Gastrocnemius medialis (tissue), 4 donors: Measurements from ENCODE around the gene KATNB1. TPM values are rescaled to one million over a fixed set of nuclear protein-coding genes. Genes with fewer than 3 reads are reported as not detected.

ENCODE experiments used
- ATAC-seq, 2 donors: fragments of 150-250 bp; one replicate each; pipeline ENCODE4 v1.9.1; 2016
- DNase-seq, 2 donors: peaks; one replicate each; pipeline ENCODE4 v3.0.0-alpha.2; 2019
- H3K27ac ChIP-seq, 4 donors: fragments of 200-600 bp; sonication (generic); 1 replicate in 1 of 4; 2 replicates in 3 of 4; pipeline ENCODE4 v1.5.1; 2016 to 2018; ENCODE audit warnings: mild to moderate bottlenecking in 2 of 4, moderate library complexity in 1 of 4
- H3K27me3 ChIP-seq, 3 donors: fragments of 200-600 bp; sonication (generic) in 2 of 3; 1 replicate in 1 of 3; 2 replicates in 2 of 3; pipeline versions ENCODE4 v1.5.1 to v1.6.0; 2016 to 2019; ENCODE audit warnings: mild to moderate bottlenecking in 1 of 3, moderate library complexity in 1 of 3
- H3K36me3 ChIP-seq, 2 donors: fragments of 200-600 bp; sonication (generic) in 1 of 2; one replicate each; pipeline ENCODE4 v1.5.1; 2017 to 2018
- H3K4me1 ChIP-seq, 2 donors: fragments of 200-600 bp; sonication (generic) in 1 of 2; one replicate each; pipeline ENCODE4 v1.5.1; 2016 to 2017; ENCODE audit warnings: mild to moderate bottlenecking in 2 of 2
- H3K4me3 ChIP-seq, 4 donors: fragments of 200-600 bp; sonication (generic) in 3 of 4; 1 replicate in 1 of 4; 2 replicates in 3 of 4; pipeline ENCODE4 v1.5.1; 2016 to 2019; ENCODE audit warnings: mild to moderate bottlenecking in 2 of 4
- H3K9me3 ChIP-seq, 3 donors: fragments of 200-600 bp; sonication (generic) in 2 of 3; 1 replicate in 1 of 3; 2 replicates in 2 of 3; pipeline ENCODE4 v1.5.1; 2016 to 2019
- POLR2A ChIP-seq, 2 donors: fragments of 450-650 bp; IDR thresholded peaks; one replicate each; pipeline ENCODE4 v1.6.1; 2017; ENCODE audit warnings: antibody characterized with exemption in 2 of 2, mild to moderate bottlenecking in 2 of 2, moderate library complexity in 2 of 2
- in situ Hi-C, 4 donors: fragments of 200-750 bp; cut with MboI; loops; one replicate each; pipeline versions ENCODE4 v1.15.0 to v1.8.0; 2017; ENCODE audit warnings: low sequenced_read_pairs in 4 of 4
- intact Hi-C: fragments of 100-400 bp; cut with DNase I; formaldehyde crosslinking; loops from one replicate; pipeline ENCODE4 v1.15.1; 2023; ENCODE audit warnings: low total_unique reads
- total RNA-seq, 4 donors: library from RNA; depleted of rRNA; stranded (reverse); fragments of >200 nt; gene quantifications; one replicate each; pipeline versions ENCODE4 v1.1.0 to v1.2.3, GENCODE V29; 2016
- TF ChIP-seq, protein P1 (sequence below), 5 experiments: fragments of 450-650 bp in 3 of 5; fragments of 200-600 bp in 2 of 5; sonication (generic) in 2 of 5; IDR thresholded peaks in 4 of 5; conservative IDR thresholded peaks in 1 of 5; 1 replicate in 4 of 5; 2 replicates in 1 of 5; pipeline ENCODE4 v1.5.1; 2016 to 2019; ENCODE audit warnings: antibody characterized with exemption in 5 of 5, mild to moderate bottlenecking in 3 of 5, moderate library complexity in 3 of 5

Gene KATNB1
- total RNA-seq, 4 donors from 2014 or later: 10.7 to 18.0 (median 14.2) TPM

- H3K27ac ChIP-seq: no peak overlapping the region
- no peaks in the 10 kb centered on the region for H3K27me3 ChIP-seq
- in situ Hi-C loops: loop anchor here in 1 of 4 donors (25.0 kb wide), 1 partner anchor 250 kb away; the partner anchor contains the start of genes USB1 and ZNF319
- H3K9me3 ChIP-seq: no peaks in the 10 kb centered on the region
- H3K36me3 ChIP-seq: no peaks in the 10 kb centered on the region
- no peak overlapping the region for H3K4me3 ChIP-seq
- ATAC-seq (no peak), DNase-seq (no peak)
- TF ChIP-seq POLR2A (IDR thresholded peaks at IDR 0.05): no peak
- TF ChIP-seq, protein P1, sequence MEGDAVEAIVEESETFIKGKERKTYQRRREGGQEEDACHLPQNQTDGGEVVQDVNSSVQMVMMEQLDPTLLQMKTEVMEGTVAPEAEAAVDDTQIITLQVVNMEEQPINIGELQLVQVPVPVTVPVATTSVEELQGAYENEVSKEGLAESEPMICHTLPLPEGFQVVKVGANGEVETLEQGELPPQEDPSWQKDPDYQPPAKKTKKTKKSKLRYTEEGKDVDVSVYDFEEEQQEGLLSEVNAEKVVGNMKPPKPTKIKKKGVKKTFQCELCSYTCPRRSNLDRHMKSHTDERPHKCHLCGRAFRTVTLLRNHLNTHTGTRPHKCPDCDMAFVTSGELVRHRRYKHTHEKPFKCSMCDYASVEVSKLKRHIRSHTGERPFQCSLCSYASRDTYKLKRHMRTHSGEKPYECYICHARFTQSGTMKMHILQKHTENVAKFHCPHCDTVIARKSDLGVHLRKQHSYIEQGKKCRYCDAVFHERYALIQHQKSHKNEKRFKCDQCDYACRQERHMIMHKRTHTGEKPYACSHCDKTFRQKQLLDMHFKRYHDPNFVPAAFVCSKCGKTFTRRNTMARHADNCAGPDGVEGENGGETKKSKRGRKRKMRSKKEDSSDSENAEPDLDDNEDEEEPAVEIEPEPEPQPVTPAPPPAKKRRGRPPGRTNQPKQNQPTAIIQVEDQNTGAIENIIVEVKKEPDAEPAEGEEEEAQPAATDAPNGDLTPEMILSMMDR (IDR thresholded peaks at IDR 0.05 in 4 of 5, conservative IDR thresholded peaks at IDR 0.05 in 1 of 5): no peak
- intact Hi-C loops: no loop called here
- H3K4me1 ChIP-seq: no peaks in the 10 kb centered on the region
These were observed 26.4 kb downstream of the KATNB1 start for GRCh38 chr16:57761957-57762356.

- Histone ChIP-seq H3K4me3 (no peak overlapping the region), H3K4me1 (no peaks in the 10 kb centered on the region), H3K27ac (no peak overlapping the region), H3K36me3 (no peaks in the 10 kb centered on the region), H3K9me3 (no peaks in the 10 kb centered on the region), H3K27me3 (no peaks in the 10 kb centered on the region)
- intact Hi-C loops: no loop called here
- in situ Hi-C loops: loop anchor here in 1 of 4 donors (25.0 kb wide), 1 partner anchor 250 kb away; the partner anchor contains the start of genes USB1 and ZNF319
- no peak for DNase-seq
- ATAC-seq: no peak
- TF ChIP-seq, protein P1 (IDR thresholded peaks at IDR 0.05 in 4 of 5, conservative IDR thresholded peaks at IDR 0.05 in 1 of 5): no peak
- no peak for TF ChIP-seq POLR2A (IDR thresholded peaks at IDR 0.05)
These were observed 26.9 kb downstream of the KATNB1 start for GRCh38 chr16:57762365-57763040.

DNA sequence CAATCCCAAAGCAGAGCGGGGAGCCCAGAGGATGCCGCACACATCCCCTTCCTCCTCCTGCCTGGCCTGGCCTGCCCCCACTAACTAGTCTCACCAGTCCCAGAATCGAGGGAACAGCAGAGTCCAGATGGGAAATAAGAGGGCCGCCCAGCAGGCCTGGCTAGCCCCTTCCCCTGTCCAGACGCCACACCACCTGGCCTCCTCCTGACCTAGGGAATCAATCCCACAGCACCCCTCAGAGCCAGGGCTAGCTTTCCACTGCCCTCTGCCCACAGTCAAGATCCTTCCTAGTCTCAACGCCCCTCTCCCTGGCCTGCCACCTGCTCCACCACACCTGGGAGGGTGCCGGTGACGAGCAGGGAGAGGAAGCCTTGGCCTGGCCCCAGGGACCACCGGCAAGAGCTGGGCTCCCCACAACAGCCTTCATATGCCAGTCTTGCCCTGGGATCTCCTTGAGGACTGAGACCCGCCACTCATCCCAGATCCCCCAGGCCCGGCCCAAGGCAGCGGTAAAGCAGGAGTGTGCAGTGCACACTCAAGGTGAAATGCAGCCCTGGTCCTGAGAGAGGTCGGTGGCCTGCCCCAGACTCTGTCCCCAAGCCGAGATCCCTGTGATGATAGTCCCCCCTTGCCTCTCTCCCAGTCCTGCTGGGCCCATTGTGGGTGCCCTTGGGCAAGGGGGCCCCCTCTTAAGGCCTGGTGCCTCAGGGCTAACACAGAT lies 27.9 kb downstream of the KATNB1 start:
- Histone ChIP-seq H3K27me3 (no peaks in the 10 kb centered on the region), H3K36me3 (no peaks in the 10 kb centered on the region), H3K27ac (no peak overlapping the region), H3K4me1 (no peaks in the 10 kb centered on the region), H3K4me3 (no peak overlapping the region), H3K9me3 (no peaks in the 10 kb centered on the region)
- ATAC-seq (no peak), DNase-seq (no peak)
- in situ Hi-C loops (loop anchor here in 1 of 4 donors (25.0 kb wide), 1 partner anchor 249 kb away; the partner anchor contains the start of genes USB1 and ZNF319), intact Hi-C loops (no loop called here)
- no peak for TF ChIP-seq POLR2A (IDR thresholded peaks at IDR 0.05)
- TF ChIP-seq, protein P1 (IDR thresholded peaks at IDR 0.05 in 4 of 5, conservative IDR thresholded peaks at IDR 0.05 in 1 of 5): no peak

- in situ Hi-C loops: loop anchor here in 1 of 4 donors (25.0 kb wide), 1 partner anchor 248 kb away; the partner anchor contains the start of genes USB1 and ZNF319
- H3K36me3 ChIP-seq: no peaks in the 10 kb centered on the region
- TF ChIP-seq POLR2A (IDR thresholded peaks at IDR 0.05): no peak
- TF ChIP-seq, protein P1 (IDR thresholded peaks at IDR 0.05 in 4 of 5, conservative IDR thresholded peaks at IDR 0.05 in 1 of 5): no peak
These were observed 28.4 kb downstream of the KATNB1 start for GRCh38 chr16:57764006-57764340.

More at GRCh38 chr16:57764006-57764340, 28.4 kb downstream of the KATNB1 start:
- intact Hi-C loops: no loop called here
- ATAC-seq: no peak
- Histone ChIP-seq H3K27ac (no peak overlapping the region), H3K4me1 (no peaks in the 10 kb centered on the region), H3K4me3 (no peak overlapping the region), H3K27me3 (no peaks in the 10 kb centered on the region), H3K9me3 (no peaks in the 10 kb centered on the region)
- DNase-seq: no peak
